ENCODE data around the gene OR4A15.

OR4A15 gene

GRCh38 chr11:55367674-55368073, at the start of gene OR4A15:
TSS of gene OR4A15 (plus strand) at chr11:55367974. CDS start at chr11:55367974, 0 bp downstream.
- no peak for DNase-seq (ENCODE audit: low read depth)

- no peak for DNase-seq (ENCODE audit: low read depth)
Observed at GRCh38 chr11:55324500-55324899, 43.3 kb upstream of the OR4A15 start.

GRCh38 chr11:55342901-55343300, 24.9 kb upstream of the OR4A15 start, which contains the start of gene OR4A16:
TSS of gene OR4A16 (plus strand) at chr11:55343201. CDS start at chr11:55343201, 0 bp downstream.
- DNase-seq (ENCODE audit: low read depth) = no peak

GRCh38 chr11:55345306-55345705, 22.5 kb upstream of the OR4A15 start:
- DNase-seq (ENCODE audit: low read depth) = no peak

GRCh38 chr11:55349032-55349431, 18.7 kb upstream of the OR4A15 start:
- no peak for DNase-seq (ENCODE audit: low read depth)

- DNase-seq (ENCODE audit: low read depth) = no peak
Observed at GRCh38 chr11:55357560-55358184, 10.1 kb upstream of the OR4A15 start.

GRCh38 chr11:55401011-55401410, 33.2 kb downstream of the OR4A15 start:
- no peak for DNase-seq (ENCODE audit: low read depth)

Data from activated T-cell treated with anti-CD3 and anti-CD28 coated beads for 1 hour (primary cell).